Measurements from ENCODE around the gene ZSCAN5C.
"Not testable (repeated sequence)": the region's sequence is repeated elsewhere in the genome, so short reads cannot be mapped to it uniquely, and the experiment has no call there.

The ZSCAN5C gene, protein sequence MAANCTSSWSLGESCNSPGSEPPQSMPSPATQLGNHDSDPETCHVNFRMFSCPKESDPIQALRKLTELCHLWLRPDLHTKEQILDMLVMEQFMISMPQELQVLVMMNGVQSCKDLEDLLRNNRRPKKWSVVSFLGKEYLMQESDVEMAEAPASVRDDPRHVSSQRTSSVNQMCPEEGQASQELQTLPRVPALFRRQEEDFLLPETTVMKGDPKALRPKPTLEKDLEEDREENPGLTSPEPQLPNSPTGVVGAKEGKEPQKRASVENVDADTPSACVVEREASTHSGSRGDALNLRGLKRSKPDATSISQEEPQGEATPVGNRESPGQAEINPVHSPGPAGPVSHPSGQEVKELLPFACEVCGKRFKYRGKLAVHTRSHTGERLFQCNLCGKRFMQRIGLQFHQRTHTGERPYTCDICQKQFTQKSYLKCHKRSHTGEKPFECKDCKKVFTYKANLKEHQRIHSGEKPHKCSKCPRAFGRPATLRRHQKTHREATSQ

DNA sequence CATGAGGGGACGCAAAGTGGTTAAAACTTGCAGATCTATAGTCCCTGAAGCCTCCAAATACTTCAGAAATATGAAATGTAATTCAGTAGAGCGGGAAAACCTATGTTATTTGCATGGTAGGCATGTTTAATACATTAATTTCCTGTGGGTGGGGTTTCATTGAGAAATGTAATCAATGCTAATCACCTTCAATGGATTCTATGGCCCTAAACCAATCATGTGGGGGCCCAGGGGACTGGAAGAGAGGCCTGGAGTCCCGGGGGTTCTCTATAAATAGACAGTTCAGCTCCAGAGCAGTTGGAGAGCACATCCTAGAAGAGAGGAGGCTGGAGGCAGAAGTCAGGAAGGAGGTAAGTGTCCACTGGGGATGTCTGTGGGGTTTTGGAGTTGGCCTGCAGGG lies at the start of gene ZSCAN5C:
Gene ZSCAN5C, plus strand, starts transcription at position 301 of the 400 bp plus-strand sequence. CDS start 3,641 bp downstream, outside the sequence.
- no peak for DNase-seq (ENCODE audit: low read depth in 2 of 2)

DNA sequence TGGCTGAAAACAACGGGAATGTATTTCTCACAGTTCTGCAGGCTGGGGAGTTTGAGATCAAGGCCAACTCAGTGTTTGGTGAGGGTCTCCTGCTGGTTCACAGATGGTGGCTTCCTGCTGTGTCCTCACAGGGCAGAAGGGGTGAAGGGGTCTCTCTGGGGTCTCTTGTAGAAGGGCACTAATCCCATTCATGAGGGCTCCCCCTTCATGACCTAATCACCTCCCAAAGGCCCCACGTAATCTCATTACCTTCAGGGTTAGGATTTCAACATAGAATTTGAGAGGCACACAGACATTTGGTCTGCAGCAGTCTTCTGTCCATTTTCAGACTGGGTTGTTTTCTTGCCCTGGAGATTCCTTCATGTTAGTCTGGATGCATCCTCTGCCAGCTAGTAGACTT lies 49.4 kb upstream of the ZSCAN5C start:
- no peak for DNase-seq (ENCODE audit: low read depth in 2 of 2)

DNA sequence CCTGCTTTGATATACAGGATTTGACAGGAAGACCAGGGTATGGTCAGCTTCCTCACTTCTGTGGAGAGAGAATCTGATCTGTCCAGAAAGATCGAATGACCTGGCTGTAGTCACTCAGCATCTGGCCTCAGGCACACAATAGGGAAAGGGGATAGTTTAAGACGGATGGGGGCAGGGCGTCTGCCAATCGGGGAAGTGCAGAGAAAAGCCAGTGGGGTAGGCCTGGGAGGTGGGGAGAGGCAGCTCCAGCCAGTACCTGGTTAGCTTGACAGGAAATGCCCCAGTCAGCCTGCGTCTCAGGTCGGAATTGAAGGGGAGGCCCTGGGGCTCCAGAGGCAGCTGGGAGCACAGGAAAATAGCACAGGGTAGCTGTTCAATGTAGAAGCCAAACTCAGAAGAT lies 48.6 kb upstream of the ZSCAN5C start:
- DNase-seq (ENCODE audit: low read depth in 2 of 2), result no peak

DNA sequence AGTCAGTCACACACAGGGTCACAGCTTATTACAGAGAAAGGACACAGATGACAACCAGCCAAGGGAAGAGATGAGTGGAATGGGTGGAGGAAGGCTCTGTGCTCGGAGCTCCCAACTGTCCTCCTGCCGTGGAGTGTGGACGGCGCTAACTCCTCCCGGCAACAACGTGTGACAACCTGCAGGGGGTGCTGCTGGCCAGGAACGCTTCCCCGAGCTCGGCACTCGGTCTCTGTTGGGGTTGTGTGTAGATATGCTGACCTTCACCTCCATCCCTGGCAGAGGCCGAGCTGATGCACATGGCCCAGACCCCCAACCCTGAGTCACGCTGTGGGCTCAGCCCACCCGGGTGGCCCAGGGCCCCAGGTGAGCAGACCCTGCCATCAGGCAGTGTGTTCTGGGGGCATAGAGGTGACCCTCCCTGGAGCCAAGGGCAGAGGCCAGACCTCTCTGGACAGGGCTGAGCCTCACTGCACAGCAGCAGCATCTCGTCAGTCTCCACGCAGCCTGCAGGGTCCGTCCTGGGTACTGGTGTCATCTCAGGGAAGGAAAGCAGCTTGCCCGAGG lies 46.9 kb upstream of the ZSCAN5C start:
- no peak for DNase-seq (ENCODE audit: low read depth in 2 of 2)

DNA sequence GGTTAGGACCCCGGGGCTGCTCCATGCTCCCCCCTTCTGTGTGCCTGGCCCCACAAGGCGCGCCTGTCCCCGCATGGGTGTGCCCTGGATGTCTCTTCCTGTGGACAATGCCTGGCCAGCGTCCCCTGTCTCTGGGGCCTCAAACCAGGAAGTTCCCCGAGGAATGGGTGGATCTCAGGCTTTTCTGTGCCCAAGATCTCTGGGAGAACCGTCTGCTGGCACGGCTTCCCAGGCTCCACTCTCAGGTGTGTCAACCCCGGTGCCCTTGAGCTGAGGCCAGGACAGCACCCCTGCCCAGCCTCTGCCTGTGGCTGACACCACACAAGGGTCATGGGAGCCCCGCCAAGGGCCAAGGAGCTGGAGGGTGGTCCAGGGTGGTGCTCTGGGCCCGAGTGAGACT lies 45.3 kb upstream of the ZSCAN5C start:
- DNase-seq (ENCODE audit: low read depth in 2 of 2), result no peak

DNA sequence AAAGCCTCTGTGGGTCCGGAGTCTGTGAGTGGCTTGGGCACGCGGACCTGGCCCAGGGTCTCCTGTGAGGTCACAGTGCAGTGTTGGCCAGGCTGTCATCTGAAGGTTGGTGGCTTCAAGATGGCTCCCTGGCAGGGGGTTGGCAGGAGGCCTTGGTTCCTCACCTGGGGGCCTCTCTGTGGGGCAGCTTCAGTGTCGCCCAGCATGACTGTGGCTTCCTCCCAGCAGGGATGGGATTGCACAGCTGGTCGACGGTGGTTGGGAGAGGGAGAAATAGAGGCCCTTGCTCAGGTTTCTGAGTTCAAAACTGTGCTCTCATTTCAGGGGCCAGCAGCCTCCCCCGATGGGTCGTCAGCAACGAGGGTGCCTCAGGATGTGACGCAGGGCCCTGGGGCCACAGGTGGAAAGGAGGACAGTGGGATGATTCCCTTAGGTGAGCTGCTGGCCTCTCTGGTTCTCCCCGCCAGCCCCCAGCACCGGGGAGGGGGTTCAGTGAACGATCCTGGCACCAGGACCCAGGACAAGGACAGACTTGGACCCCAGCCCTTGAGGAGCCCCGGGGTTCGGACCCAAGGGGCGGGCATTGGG lies 43.8 kb upstream of the ZSCAN5C start:
- DNase-seq (ENCODE audit: low read depth in 2 of 2), result no peak

DNA sequence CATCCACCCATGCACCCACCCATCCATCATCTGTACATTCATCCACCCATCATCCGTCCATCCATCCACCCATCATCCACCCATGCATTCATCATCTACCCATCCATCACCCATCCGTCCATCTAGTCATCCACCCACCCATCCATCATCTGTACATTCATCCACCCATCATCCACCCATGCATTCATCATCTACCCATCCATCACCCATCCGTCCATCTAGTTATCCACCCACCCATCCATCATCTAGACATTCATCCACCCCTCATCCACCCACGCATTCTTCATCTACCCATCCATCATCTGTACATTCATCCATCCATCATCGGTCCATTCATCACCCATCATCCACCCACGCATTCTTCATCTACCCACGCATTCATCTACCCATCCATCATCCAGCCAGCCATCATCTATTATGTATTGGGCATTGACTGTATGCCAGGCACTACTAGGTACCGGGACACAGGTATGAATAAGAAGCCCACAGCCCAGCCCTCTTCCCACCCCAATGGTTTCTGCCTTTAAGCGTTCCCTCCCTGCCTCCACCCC lies 43.0 kb upstream of the ZSCAN5C start:
- DNase-seq (ENCODE audit: low read depth in 2 of 2), result no peak

DNA sequence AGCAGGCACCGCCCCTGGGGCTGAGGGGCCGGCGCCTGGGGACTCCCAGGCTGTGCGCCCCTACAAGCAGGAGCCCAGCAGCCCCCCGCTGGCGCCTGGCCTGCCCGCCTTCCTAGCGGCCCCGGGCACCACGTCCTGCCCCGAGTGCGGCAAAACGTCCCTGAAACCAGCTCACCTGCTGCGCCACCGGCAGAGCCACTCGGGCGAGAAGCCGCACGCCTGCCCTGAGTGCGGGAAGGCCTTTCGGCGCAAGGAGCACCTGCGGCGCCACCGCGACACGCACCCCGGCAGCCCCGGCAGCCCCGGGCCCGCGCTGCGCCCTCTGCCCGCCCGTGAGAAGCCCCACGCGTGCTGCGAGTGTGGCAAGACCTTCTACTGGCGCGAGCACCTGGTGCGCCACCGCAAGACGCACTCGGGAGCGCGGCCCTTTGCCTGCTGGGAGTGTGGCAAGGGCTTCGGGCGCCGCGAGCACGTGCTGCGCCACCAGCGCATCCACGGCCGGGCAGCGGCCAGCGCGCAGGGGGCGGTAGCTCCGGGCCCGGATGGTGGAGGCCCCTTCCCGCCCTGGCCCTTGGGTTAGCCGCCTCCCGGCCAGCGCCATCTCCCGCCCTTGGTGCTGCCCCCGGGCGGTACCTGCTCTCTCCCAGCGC lies 42.3 kb upstream of the ZSCAN5C start:
- no peak for DNase-seq (ENCODE audit: low read depth in 2 of 2)

DNA sequence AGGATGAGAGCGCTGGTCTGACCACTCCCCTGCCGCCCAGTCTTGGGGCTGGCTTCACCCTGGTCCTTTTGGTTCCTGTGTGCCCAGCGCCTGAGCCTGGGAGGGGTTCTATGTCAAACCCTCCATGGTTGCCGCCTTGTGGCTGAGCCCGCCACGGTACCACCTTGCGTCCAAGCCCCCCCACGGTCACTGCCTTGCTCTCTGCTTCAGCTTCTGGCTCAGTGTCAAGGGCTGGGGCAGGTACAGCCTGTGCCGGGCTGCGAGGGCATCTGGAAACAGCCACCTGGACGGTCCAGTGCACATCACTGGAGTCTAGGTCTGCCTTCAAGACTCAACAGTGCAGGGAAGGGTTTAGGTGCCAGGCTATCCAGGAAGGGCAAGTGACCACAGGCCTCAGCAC lies 40.5 kb upstream of the ZSCAN5C start:
- no peak for DNase-seq (ENCODE audit: low read depth in 2 of 2)

DNA sequence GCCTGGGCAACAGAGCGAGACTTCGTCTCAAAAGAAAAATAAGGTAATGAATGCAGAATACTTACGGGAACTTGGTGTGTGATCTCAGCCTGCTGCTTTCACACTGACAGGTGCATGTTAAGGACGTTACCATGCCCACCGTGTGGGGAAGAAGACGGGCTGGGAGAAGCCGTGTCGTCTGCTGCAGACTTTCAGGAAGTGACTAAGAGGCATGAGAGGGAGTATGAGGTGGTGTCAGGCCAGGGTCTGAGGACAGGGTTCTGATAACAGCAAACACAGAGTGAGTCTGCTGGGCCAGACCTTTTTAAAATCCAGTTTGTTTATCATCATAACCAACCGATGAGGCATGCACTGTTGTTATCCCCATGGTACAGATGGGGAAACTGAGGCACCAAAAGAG lies 39.8 kb upstream of the ZSCAN5C start:
- no peak for DNase-seq (ENCODE audit: low read depth in 2 of 2)

DNA sequence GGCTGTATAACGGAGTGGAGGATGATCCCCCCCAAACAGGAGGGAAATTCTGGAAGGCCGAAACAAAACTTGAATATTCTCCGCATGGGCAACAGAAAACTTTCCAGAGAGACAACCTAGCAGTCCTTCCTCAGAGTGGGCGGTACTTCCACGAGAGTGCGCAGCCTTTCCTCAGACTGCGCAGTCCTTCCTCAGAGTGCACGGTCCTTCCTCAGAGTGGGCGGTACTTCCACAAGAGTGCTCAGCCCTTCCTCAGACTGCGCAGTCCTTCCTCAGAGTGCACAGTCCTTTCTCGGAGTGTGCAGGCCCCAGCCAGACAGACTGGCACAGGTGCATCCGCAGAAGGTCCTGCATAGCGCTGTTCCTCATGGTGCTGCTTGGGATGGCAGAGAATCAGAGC lies 39.0 kb upstream of the ZSCAN5C start:
- DNase-seq (ENCODE audit: low read depth in 2 of 2), result no peak

DNA sequence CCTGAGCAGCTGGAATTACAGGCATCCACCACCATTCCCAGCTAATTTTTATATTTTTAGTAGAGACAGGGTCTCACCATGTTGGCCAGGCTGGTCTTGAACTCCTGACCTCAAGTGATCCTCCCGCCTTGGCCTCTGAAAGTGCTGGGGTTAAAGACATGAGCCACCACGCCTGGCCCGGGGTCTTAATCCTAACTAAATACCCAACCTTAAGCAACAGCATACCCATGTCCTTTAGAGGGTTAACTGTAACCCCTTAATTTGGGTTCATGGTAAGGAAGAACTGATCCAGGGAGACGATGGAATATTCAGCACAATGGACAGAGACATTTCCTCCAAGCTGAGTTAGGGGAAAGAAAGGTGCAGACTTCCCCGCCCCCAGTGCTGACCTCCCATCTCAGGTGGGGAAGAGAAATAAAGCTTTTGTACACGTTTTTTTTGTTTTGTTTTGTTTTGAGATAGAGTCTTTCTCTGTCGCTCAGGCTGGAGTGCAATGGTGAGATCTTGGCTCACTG lies 35.0 kb upstream of the ZSCAN5C start:
- DNase-seq (ENCODE audit: low read depth in 2 of 2), result no peak

DNA sequence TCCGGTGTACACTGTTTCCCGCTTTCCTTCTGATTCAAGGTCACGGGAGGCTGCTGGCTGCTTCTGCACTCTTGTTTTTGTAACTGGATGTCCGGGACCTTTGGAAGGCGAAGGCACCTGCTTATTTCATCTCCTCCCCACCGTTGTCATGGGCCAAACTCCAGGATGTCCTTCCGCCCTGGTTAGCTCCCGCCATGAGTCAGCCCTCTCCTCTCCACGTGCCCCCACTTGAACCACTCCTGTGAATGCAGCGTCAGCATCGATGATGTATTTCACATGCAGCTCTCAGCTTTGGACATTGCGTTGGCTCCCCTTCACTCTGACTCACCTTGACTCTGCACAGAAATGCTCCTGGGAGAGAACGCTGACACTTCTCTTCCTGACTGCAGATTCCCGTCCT lies 31.8 kb upstream of the ZSCAN5C start:
- DNase-seq (ENCODE audit: low read depth in 2 of 2), result no peak

DNA sequence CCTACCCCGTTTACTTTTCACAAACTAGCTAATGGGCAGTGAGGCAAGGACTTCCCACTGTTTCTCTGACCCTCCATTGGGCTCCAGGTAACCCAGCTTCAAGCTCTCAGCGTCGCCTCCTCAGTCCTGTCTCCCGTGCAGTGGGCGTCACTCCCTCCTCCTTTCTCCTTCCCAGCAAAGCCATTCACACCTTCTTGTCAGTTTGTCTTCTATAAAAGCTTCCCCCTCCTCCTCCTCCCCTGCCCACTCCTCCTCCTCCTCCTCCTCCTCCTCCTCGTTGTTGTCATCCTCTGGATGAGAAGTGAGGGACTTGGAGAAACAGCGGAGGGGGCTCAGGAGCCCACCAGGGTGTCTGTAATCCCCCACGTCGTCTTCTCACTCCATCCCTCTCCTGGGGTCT lies 28.0 kb upstream of the ZSCAN5C start:
- no peak for DNase-seq (ENCODE audit: low read depth in 2 of 2)

DNA sequence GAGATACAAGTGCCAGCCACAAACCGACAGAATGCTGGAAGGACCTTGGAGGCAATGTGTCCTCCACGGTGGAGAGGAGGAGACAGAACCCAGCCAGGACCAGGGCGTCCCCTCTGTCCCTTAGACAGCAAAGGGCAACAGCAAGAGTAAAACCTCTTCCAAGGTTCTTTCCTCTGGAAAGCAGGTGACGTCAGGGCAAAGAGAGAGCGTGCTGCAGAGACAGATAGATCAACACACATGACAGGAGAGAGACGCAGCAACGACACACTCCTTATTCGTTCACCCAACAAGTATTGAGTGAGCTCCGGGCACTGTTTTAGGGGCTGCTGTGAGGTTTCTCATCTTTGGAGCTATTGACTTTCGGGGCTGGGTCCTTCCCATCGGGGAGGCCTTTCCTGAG lies 27.5 kb upstream of the ZSCAN5C start:
- no peak for DNase-seq (ENCODE audit: low read depth in 2 of 2)

DNA sequence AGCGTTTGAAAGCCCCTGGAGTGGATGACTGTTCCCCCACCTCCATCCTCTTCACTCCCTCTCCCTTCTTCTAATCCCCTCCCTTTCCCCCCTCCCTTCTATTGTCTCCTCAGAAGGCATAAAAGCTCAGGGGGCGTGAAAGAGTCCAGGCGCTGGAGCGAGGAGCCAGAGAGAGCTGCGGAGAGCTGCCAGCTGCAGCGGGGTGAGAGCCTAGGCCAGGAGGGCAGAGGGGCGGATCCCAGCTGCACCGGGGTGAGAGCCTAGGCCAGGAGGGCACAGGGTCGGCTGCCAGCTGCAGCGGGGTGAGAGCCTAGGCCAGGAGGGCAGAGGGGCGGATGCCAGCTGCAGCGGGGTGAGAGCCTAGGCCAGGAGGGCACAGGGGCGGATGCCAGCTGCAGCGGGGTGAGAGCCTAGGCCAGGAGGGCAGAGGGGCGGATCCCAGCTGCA lies 26.2 kb upstream of the ZSCAN5C start, which contains the start of gene GALP:
Gene GALP, plus strand, starts transcription at position 148 of the 447 bp plus-strand sequence. CDS start 1,101 bp downstream, outside the sequence.
- not testable (repeated sequence) for DNase-seq (ENCODE audit: low read depth in 2 of 2)

DNA sequence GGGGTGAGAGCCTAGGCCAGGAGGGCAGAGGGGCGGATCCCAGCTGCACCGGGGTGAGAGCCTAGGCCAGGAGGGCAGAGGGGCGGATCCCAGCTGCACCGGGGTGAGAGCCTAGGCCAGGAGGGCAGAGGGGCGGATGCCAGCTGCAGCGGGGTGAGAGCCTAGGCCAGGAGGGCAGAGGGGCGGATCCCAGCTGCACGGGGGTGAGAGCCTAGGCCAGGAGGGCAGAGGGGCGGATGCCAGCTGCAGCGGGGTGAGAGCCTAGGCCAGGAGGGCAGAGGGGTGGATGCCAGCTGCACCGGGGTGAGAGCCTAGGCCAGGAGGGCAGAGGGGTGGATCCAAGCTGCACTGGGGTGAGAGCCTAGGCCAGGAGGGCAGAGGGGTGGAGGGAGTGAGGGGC lies 25.8 kb upstream of the ZSCAN5C start:
- DNase-seq (ENCODE audit: low read depth in 2 of 2), result not testable (repeated sequence)

DNA sequence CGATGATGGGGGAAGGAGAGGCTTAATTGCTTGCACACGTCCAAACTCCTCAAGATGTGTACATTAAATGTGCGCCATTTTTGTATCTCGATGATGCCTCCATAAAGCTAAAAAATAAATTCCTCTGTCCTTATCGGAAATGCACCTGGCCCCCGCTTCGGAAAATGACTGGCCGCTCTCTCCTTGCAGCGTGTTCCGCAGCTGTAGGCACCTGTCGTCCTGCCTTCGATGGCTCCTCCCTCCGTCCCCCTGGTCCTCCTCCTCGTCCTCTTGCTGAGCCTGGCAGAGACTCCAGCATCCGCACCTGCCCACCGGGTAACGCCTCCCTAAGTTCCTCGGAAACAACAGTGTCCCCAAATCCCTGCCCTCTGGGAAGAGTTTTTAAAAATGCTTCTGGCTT lies 25.2 kb upstream of the ZSCAN5C start:
- no peak for DNase-seq (ENCODE audit: low read depth in 2 of 2)

DNA sequence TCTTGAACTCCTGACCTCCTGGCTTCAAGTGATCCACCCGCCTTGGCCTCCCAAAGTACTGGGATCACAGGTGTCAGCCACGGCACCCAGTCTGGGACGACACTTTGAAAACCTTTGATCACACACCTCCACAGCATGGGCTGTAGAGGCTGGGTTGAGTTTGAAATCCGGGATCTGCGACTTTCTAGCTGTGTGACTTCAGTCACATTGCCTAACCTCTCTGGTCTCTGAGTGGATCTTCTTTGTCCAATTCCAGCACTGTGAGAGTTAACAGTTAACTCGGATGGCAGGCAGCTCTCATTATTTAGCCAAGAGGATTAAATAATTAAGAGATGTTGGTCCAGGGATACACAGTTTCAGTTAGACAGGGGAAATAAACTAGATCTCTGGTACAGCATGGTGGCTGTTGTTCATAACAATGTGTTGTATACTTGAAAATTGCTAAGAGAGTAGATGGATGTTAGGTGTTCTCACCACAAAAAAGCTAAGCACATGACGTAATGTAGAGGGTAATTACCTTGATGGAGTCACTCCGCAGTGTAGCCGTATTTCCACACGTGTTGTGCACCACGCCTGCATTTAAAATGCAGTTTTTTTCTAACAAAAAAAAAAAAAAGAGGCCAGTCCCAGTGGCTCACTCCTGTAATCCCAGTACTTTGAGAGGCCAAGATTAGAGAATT lies 24.4 kb upstream of the ZSCAN5C start:
- DNase-seq (ENCODE audit: low read depth in 2 of 2), result no peak

DNA sequence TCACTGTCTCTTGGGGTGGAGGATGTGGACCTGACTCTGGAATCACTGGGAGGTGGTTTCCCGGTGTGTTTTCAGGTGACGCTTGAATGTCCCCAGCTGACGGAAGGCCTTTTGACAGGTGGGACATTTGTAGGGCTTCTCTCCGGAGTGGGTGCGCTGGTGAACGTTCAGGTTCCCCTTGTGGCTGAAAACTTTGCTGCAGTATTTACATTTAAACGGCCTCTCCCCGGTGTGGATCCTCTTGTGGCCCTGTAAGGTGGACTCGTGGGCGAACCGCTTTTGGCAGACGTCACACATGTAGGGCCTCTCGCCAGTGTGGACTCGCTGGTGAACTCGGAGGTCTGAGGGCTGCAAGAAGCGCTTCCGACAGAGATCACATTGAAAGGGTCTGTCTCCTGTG lies 12.3 kb upstream of the ZSCAN5C start:
- no peak for DNase-seq (ENCODE audit: low read depth in 2 of 2)

DNA sequence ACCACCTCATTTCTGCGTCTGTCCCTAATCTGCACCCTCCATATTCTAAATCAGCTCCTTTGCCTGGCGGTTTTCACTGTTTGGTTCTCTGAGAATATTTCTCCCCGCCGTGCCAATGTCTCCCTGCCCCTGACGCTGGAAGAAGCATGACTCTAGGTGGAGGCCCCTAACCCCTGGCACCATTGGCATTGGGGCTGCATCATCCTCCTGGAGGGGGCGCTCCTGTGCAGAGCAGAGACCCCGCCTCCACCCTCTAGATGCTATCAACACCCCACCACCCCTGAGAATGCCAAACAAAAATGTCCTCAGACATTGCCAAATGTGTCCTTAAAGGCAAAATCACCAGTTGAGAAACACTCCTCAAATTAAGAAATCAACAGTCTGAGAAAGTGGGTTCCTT lies 11.0 kb upstream of the ZSCAN5C start:
- no peak for DNase-seq (ENCODE audit: low read depth in 2 of 2)
